ENCODE data around the gene SCARB1.

- no peak for TF ChIP-seq CTCF (IDR thresholded peaks at IDR 0.05 in 2 of 3, conservative IDR thresholded peaks at IDR 0.05 in 1 of 3; ENCODE audit: insufficient read depth in 2 of 3, low read depth in 1 of 3, low read length in 3 of 3)
- TF ChIP-seq SREBF2 (CRISPR knock-in tag; IDR thresholded peaks at IDR 0.05) = no peak
- TF ChIP-seq GATA2 (CRISPR knock-in tag; IDR thresholded peaks at IDR 0.05) = no peak
- TF ChIP-seq ZNF274 (IDR thresholded peaks at IDR 0.05; ENCODE audit: borderline replicate concordance, low read depth, low read length) = no peak
- no peak for TF ChIP-seq ZFP36 (IDR thresholded peaks at IDR 0.05; ENCODE audit: low read depth, low read length, partially characterized antibody)
- TF ChIP-seq, protein P1, sequence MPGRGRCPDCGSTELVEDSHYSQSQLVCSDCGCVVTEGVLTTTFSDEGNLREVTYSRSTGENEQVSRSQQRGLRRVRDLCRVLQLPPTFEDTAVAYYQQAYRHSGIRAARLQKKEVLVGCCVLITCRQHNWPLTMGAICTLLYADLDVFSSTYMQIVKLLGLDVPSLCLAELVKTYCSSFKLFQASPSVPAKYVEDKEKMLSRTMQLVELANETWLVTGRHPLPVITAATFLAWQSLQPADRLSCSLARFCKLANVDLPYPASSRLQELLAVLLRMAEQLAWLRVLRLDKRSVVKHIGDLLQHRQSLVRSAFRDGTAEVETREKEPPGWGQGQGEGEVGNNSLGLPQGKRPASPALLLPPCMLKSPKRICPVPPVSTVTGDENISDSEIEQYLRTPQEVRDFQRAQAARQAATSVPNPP (IDR thresholded peaks at IDR 0.05; ENCODE audit: borderline replicate concordance, insufficient read depth, insufficient read length) = no peak
- TF ChIP-seq, protein P2, sequence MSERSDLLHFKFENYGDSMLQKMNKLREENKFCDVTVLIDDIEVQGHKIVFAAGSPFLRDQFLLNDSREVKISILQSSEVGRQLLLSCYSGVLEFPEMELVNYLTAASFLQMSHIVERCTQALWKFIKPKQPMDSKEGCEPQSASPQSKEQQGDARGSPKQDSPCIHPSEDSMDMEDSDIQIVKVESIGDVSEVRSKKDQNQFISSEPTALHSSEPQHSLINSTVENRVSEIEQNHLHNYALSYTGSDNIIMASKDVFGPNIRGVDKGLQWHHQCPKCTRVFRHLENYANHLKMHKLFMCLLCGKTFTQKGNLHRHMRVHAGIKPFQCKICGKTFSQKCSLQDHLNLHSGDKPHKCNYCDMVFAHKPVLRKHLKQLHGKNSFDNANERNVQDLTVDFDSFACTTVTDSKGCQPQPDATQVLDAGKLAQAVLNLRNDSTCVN (CRISPR knock-in tag; IDR thresholded peaks at IDR 0.05) = no peak
- TF ChIP-seq PHTF2 (CRISPR knock-in tag; IDR thresholded peaks at IDR 0.05) = no peak
- TF ChIP-seq NELFE (IDR thresholded peaks at IDR 0.05; ENCODE audit: insufficient read depth, insufficient read length) = no peak
These were observed 130.6 kb downstream of the SCARB1 start for GRCh38 chr12:124733086-124733485.
